MCF 10A (cell line): Measurements from ENCODE around the gene DCUN1D1. TPM values are rescaled to one million over a fixed set of nuclear protein-coding genes. Genes with fewer than 3 reads are reported as not detected.

Source experiments
- BruUV-seq: library from RNA; stranded (reverse); fragments of 400-500 nt; replicated peaks from 2 replicates; lab custom pipeline; 2021; lab: Mats Ljungman, UMichigan
- CTCF ChIA-PET: fragments of 300-600 bp; sonication (Branson Sonifier 250); formaldehyde crosslinking; extraction: SDS; loops from one replicate; lab custom pipeline; 2021; ENCODE audit warnings: antibody characterized with exemption, inconsistent platforms; lab: Yijun Ruan, JAX
- POLR2A ChIA-PET: fragments of 300-600, 350-650 bp; sonication (Branson Sonifier 250); formaldehyde crosslinking; extraction: SDS; loops from one replicate; lab custom pipeline; 2020; ENCODE audit warnings: antibody characterized with exemption, inconsistent platforms; lab: Yijun Ruan, JAX
- DNase-seq: peaks from one replicate; pipeline ENCODE4 v3.0.0-alpha.2; 2018; ENCODE audit not compliant: unreplicated experiment
- H3K27ac Mint-ChIP-seq: one replicate; pipeline ENCODE4 v1.8.0; 2022; ENCODE audit warnings: mild to moderate bottlenecking, low read depth, mixed read lengths; ENCODE audit not compliant: unreplicated experiment
- H3K27me3 Mint-ChIP-seq: one replicate; pipeline ENCODE4 v1.8.0; 2022; ENCODE audit warnings: mixed read lengths; ENCODE audit not compliant: insufficient read depth, unreplicated experiment
- H3K36me3 Mint-ChIP-seq: one replicate; pipeline ENCODE4 v1.8.0; 2022; ENCODE audit warnings: mild to moderate bottlenecking, moderate library complexity, mixed read lengths; ENCODE audit not compliant: insufficient read depth, unreplicated experiment
- H3K4me1 Mint-ChIP-seq: one replicate; pipeline ENCODE4 v1.8.0; 2022; ENCODE audit warnings: mixed read lengths; ENCODE audit not compliant: insufficient read depth, unreplicated experiment
- H3K4me3 Mint-ChIP-seq: one replicate; pipeline ENCODE4 v1.8.0; 2022; ENCODE audit warnings: mild to moderate bottlenecking, moderate library complexity, mixed read lengths; ENCODE audit not compliant: unreplicated experiment
- H3K9me3 Mint-ChIP-seq: one replicate; pipeline ENCODE4 v1.8.0; 2022; ENCODE audit warnings: mixed read lengths; ENCODE audit not compliant: unreplicated experiment
- intact Hi-C: fragments of 100-400 bp; cut with micrococcal nuclease; formaldehyde crosslinking; loops from 2 replicates; pipeline ENCODE4 v1.14.1; 2022
- total RNA-seq: library from RNA; stranded (reverse); gene quantifications from 2 replicates; pipeline ENCODE4 v1.2.3, GENCODE V29; 2022
- TF ChIP-seq, protein P1 (sequence below): fragments of 200-600 bp; IDR thresholded peaks from one replicate; pipeline ENCODE4 v1.8.0; 2022; ENCODE audit warnings: antibody characterized with exemption, mild to moderate bottlenecking; ENCODE audit not compliant: unreplicated experiment

The DCUN1D1 gene
- total RNA-seq, 1 experiment from 2014 or later: 39.1 TPM

- no peak overlapping the region for H3K27ac Mint-ChIP-seq
Observed at GRCh38 chr3:182892226-182892625, 88.1 kb downstream of the DCUN1D1 start.

DNA sequence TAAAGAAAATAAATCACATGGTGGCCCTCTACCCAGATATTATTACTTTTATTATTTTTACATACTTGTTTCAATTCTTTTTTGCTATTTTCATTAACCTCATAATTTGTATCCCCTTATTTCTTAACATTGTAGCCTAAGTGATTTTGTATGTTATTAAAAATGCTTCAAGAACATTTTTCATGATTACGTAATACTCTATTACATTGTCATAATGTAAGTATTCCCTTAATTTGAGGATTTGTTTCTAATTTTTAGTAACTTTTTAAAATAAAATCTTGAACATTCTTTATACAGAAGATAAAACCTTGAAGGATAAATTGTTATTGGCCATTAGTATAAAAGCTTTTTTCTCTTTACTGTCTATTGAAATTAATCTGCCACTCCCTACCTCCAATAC, 89.0 kb downstream of the DCUN1D1 start:
- no peak for DNase-seq
- no peak overlapping the region for H3K4me3 Mint-ChIP-seq
- POLR2A ChIA-PET: no interaction called here
- H3K36me3 Mint-ChIP-seq: peaks cover 27% of the 10 kb centered on the region
- intact Hi-C loops: no loop called here
- no TSS peak for BruUV-seq
- TF ChIP-seq, protein P1, sequence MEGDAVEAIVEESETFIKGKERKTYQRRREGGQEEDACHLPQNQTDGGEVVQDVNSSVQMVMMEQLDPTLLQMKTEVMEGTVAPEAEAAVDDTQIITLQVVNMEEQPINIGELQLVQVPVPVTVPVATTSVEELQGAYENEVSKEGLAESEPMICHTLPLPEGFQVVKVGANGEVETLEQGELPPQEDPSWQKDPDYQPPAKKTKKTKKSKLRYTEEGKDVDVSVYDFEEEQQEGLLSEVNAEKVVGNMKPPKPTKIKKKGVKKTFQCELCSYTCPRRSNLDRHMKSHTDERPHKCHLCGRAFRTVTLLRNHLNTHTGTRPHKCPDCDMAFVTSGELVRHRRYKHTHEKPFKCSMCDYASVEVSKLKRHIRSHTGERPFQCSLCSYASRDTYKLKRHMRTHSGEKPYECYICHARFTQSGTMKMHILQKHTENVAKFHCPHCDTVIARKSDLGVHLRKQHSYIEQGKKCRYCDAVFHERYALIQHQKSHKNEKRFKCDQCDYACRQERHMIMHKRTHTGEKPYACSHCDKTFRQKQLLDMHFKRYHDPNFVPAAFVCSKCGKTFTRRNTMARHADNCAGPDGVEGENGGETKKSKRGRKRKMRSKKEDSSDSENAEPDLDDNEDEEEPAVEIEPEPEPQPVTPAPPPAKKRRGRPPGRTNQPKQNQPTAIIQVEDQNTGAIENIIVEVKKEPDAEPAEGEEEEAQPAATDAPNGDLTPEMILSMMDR: no peak
- H3K4me1 Mint-ChIP-seq: no peaks in the 10 kb centered on the region
- CTCF ChIA-PET: no interaction called here
- no peaks in the 10 kb centered on the region for H3K9me3 Mint-ChIP-seq
- H3K27ac Mint-ChIP-seq: no peak overlapping the region
- no peaks in the 10 kb centered on the region for H3K27me3 Mint-ChIP-seq

More at GRCh38 chr3:182892226-182892625, 88.1 kb downstream of the DCUN1D1 start:
- BruUV-seq: no TSS peak
- no peak for DNase-seq
- intact Hi-C loops: no loop called here
- H3K4me3 Mint-ChIP-seq: no peak overlapping the region
- POLR2A ChIA-PET: interaction anchor here (3.2 kb wide), 1 partner anchor 12 kb away, joined by 12 read pairs; no protein-coding TSS in a partner anchor
- H3K36me3 Mint-ChIP-seq: peaks cover 31% of the 10 kb centered on the region
- H3K27me3 Mint-ChIP-seq: no peaks in the 10 kb centered on the region
- TF ChIP-seq, protein P1: no peak
- CTCF ChIA-PET: interaction anchor here (0.7 kb wide), 1 partner anchor 19 kb away, joined by 3 read pairs; no protein-coding TSS in a partner anchor
- H3K4me1 Mint-ChIP-seq: no peaks in the 10 kb centered on the region
- no peaks in the 10 kb centered on the region for H3K9me3 Mint-ChIP-seq

GRCh38 chr3:182889948-182890629, 90.2 kb downstream of the DCUN1D1 start:
- TF ChIP-seq, protein P1: no peak
- DNase-seq: peak; percentile 56
- H3K9me3 Mint-ChIP-seq: no peaks in the 10 kb centered on the region
- H3K4me3 Mint-ChIP-seq: no peak overlapping the region
- H3K36me3 Mint-ChIP-seq: peaks cover 17% of the 10 kb centered on the region
- no peaks in the 10 kb centered on the region for H3K27me3 Mint-ChIP-seq
- intact Hi-C loops: no loop called here
- CTCF ChIA-PET: no interaction called here
- no peaks in the 10 kb centered on the region for H3K4me1 Mint-ChIP-seq
- no peak overlapping the region for H3K27ac Mint-ChIP-seq
- no TSS peak for BruUV-seq
- POLR2A ChIA-PET: interaction anchor here (1.6 kb wide), 1 partner anchor 13 kb away, joined by 6 read pairs; no protein-coding TSS in a partner anchor

Other genes starting within 250 kb of the DCUN1D1 start
- 66.2 and 69.9 TPM in 2 replicates for gene ATP11B, start 187.0 kb downstream of the DCUN1D1 start, total RNA-seq
- gene MCCC1, start 119.0 kb upstream of the DCUN1D1 start, total RNA-seq: 38.8 and 40.5 TPM in 2 replicates
- 3.5 and 10.8 TPM in 2 replicates for gene LAMP3, start 182.2 kb upstream of the DCUN1D1 start, total RNA-seq